Measurements from ENCODE around the gene ZNF385B.

GRCh38 chr2:179686718-179687342, 174.6 kb downstream of the ZNF385B start:
- no peak for TF ChIP-seq RAD21 (IDR thresholded peaks at IDR 0.05; ENCODE audit: insufficient read depth, low read depth, low read length)
- TF ChIP-seq, protein P1, sequence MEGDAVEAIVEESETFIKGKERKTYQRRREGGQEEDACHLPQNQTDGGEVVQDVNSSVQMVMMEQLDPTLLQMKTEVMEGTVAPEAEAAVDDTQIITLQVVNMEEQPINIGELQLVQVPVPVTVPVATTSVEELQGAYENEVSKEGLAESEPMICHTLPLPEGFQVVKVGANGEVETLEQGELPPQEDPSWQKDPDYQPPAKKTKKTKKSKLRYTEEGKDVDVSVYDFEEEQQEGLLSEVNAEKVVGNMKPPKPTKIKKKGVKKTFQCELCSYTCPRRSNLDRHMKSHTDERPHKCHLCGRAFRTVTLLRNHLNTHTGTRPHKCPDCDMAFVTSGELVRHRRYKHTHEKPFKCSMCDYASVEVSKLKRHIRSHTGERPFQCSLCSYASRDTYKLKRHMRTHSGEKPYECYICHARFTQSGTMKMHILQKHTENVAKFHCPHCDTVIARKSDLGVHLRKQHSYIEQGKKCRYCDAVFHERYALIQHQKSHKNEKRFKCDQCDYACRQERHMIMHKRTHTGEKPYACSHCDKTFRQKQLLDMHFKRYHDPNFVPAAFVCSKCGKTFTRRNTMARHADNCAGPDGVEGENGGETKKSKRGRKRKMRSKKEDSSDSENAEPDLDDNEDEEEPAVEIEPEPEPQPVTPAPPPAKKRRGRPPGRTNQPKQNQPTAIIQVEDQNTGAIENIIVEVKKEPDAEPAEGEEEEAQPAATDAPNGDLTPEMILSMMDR (IDR thresholded peaks at IDR 0.05 in 2 of 3, conservative IDR thresholded peaks at IDR 0.05 in 1 of 3; ENCODE audit: control insufficient read depth in 2 of 3, extremely low read depth in 1 of 3, insufficient read depth in 1 of 3, low read depth in 3 of 3, low read length in 3 of 3), result no peak
- TF ChIP-seq ZNF24 (IDR thresholded peaks at IDR 0.05), result no peak
- TF ChIP-seq EZH2 (IDR thresholded peaks at IDR 0.05; ENCODE audit: borderline replicate concordance, control insufficient read depth, low read depth, low read length), result no peak
- no peak for TF ChIP-seq USF2 (IDR thresholded peaks at IDR 0.05; ENCODE audit: borderline replicate concordance, low read depth, low read length)
- TF ChIP-seq SP1 (IDR thresholded peaks at IDR 0.05; ENCODE audit: low read depth, low read length), result no peak
